HepG2 (cell line): ENCODE data around the gene JAG1. TPM values are rescaled to one million over a fixed set of nuclear protein-coding genes. Genes with fewer than 3 reads are reported as not detected.
A peak's percentile ranks its signal among the peaks of the same experiment; 100 is the strongest.

ENCODE experiments used
- AGO1 ChIP-seq: fragments of 200-400 bp; formaldehyde crosslinking; IDR thresholded peaks from 2 replicates; pipeline ENCODE4 v1.6.1; 2017; ENCODE audit warnings: mild to moderate bottlenecking, low read depth, low read length, moderate library complexity; ENCODE audit not compliant: poor library complexity, severe bottlenecking
- CHD4 ChIP-seq: fragments of 200-600 bp; sonication (generic); IDR thresholded peaks from 2 replicates; pipeline ENCODE4 v1.7.0; 2017; ENCODE audit warnings: mild to moderate bottlenecking, low read length, borderline replicate concordance
- FOXA1 ChIP-seq, 2 experiments: fragments of 450-650 bp in 1 of 2; sonication (generic) in 1 of 2; formaldehyde crosslinking in 1 of 2; IDR thresholded peaks; 2 replicates each; pipeline versions ENCODE4 v1.4.0 to v1.6.1; 2016 to 2020; ENCODE audit warnings: missing genetic modification reagents in 1 of 2
- HNF4A ChIP-seq: sonication (generic); formaldehyde crosslinking; IDR thresholded peaks from 2 replicates; pipeline ENCODE4 v1.4.0; 2020; ENCODE audit warnings: missing genetic modification reagents
- HNF4G ChIP-seq, 2 experiments: sonication (generic) in 1 of 2; formaldehyde crosslinking in 1 of 2; IDR thresholded peaks; 2 replicates each; pipeline versions ENCODE4 v1.4.0 to v1.6.1; 2011 to 2020; ENCODE audit warnings: borderline replicate concordance in 2 of 2, low read depth in 2 of 2, mild to moderate bottlenecking in 2 of 2, low read length in 1 of 2, missing genetic modification reagents in 1 of 2, moderate library complexity in 1 of 2
- IRF2 ChIP-seq: IDR thresholded peaks from 2 replicates; pipeline ENCODE4 v1.6.1; 2018; ENCODE audit warnings: missing genetic modification reagents, missing compliant biosample characterization
- KIAA2018 ChIP-seq: sonication (generic); formaldehyde crosslinking; IDR thresholded peaks from 2 replicates; pipeline ENCODE4 v1.5.0; 2020; ENCODE audit warnings: mild to moderate bottlenecking, missing genetic modification reagents, borderline replicate concordance
- PRDM10 ChIP-seq: sonication (generic); formaldehyde crosslinking; IDR thresholded peaks from 2 replicates; pipeline ENCODE4 v1.4.0; 2020; ENCODE audit warnings: low read depth, missing genetic modification reagents
- SMARCE1 ChIP-seq: fragments of 450-650 bp; IDR thresholded peaks from 2 replicates; pipeline ENCODE4 v1.6.1; 2017; ENCODE audit warnings: borderline replicate concordance
- STAG1 ChIP-seq: sonication (generic); formaldehyde crosslinking; IDR thresholded peaks from 2 replicates; pipeline ENCODE4 v1.4.0; 2020; ENCODE audit warnings: missing genetic modification reagents
- SYNCRIP ChIP-seq: fragments of 200-400 bp; formaldehyde crosslinking; IDR thresholded peaks from 2 replicates; pipeline ENCODE4 v1.6.1; 2018; ENCODE audit warnings: mild to moderate bottlenecking, low read depth, low read length; ENCODE audit not compliant: insufficient read depth
- XBP1 ChIP-seq: sonication (generic); formaldehyde crosslinking; IDR thresholded peaks from 2 replicates; pipeline ENCODE4 v1.5.0; 2020; ENCODE audit warnings: missing genetic modification reagents
- ZNF484 ChIP-seq: sonication (generic); formaldehyde crosslinking; IDR thresholded peaks from 2 replicates; pipeline ENCODE4 v1.5.1; 2020; ENCODE audit warnings: mild to moderate bottlenecking, low read depth, missing genetic modification reagents, borderline replicate concordance
- ZNF598 ChIP-seq: sonication (generic); formaldehyde crosslinking; IDR thresholded peaks from 2 replicates; pipeline ENCODE4 v1.5.1; 2020; ENCODE audit warnings: mild to moderate bottlenecking, missing genetic modification reagents, borderline replicate concordance
- ZNF740 ChIP-seq: sonication (generic); formaldehyde crosslinking; IDR thresholded peaks from 2 replicates; pipeline ENCODE4 v1.4.0; 2020; ENCODE audit warnings: missing genetic modification reagents
- polyA plus RNA-seq, 8 experiments: library from polyadenylated mRNA; depleted of rRNA in 3 of 8; stranded (reverse) in 7 of 8; unstranded in 1 of 8; fragments of >200 nt; fragmentation: Illumina TruSeq in 4 of 8; extraction: Trizol in 4 of 8; gene quantifications; 2 replicates each; pipeline versions ENCODE4 v1.2.1 to v1.2.3, GENCODE V29; 2011 to 2016; ENCODE audit warnings: low read depth in 4 of 8, missing spikeins in 1 of 8, mixed read lengths in 1 of 8; ENCODE audit not compliant: insufficient read depth in 1 of 8
- total RNA-seq, 5 experiments: library from RNA; depleted of rRNA; stranded (reverse); fragments of >200 nt; fragmentation: Illumina TruSeq; extraction: Trizol; gene quantifications; 2 replicates each; pipeline ENCODE4 v1.2.3, GENCODE V29; 2016; ENCODE audit warnings: low read depth in 1 of 5

The JAG1 gene
- total and polyA plus RNA-seq, 2 of the 13 experiments (the other 11 are each of a cell fraction or from before 2014, with no cell fraction given): 47.1 to 56.3 TPM

- TF ChIP-seq ZNF484 (CRISPR knock-in tag) (0 out of 2 replicates have a peak, but pooled peaks have one; percentile 10), ZNF598 (CRISPR knock-in tag) (peak; percentile 94), XBP1 (0 out of 2 replicates have a peak, but pooled peaks have one; percentile 54), CHD4 (no peak; the same call in 1 of the 2 replicates), STAG1 (CRISPR knock-in tag) (peak; percentile 95), ZNF740 (no peak), AGO1 (peak; percentile 46), HNF4A (CRISPR knock-in tag) (0 out of 2 replicates have a peak, but pooled peaks have one; percentile 15), KIAA2018 (CRISPR knock-in tag) (0 out of 2 replicates have a peak, but pooled peaks have one; percentile 51), HNF4G (IDR thresholded peaks at IDR 0.05; ENCODE audit: borderline replicate concordance, low read depth, low read length) (no peak), HNF4G (CRISPR knock-in tag; IDR thresholded peaks at IDR 0.05; ENCODE audit: borderline replicate concordance, low read depth) (no peak), FOXA1 (IDR thresholded peaks at IDR 0.05) (no peak), FOXA1 (CRISPR knock-in tag; IDR thresholded peaks at IDR 0.05) (no peak; the same call in 1 of the 2 replicates), IRF2 (CRISPR knock-in tag) (no peak), SMARCE1 (no peak), SYNCRIP (no peak), PRDM10 (CRISPR knock-in tag) (0 out of 2 replicates have a peak, but pooled peaks have one; percentile 21)
These were observed 1.1 kb upstream of the JAG1 start (continued) for GRCh38 chr20:10674684-10675449.
